GM19372 (cell line): ENCODE data around the gene CDV3.
A peak's percentile ranks its signal among the peaks of the same experiment; 100 is the strongest.

Experiments used
- ATAC-seq: cut with Tn5 transposase; IDR thresholded peaks from one replicate; pipeline ENCODE4 v1.9.1; 2021; ENCODE audit warnings: mild to moderate bottlenecking, low read depth, moderate library complexity; ENCODE audit not compliant: unreplicated experiment

Gene CDV3

DNA sequence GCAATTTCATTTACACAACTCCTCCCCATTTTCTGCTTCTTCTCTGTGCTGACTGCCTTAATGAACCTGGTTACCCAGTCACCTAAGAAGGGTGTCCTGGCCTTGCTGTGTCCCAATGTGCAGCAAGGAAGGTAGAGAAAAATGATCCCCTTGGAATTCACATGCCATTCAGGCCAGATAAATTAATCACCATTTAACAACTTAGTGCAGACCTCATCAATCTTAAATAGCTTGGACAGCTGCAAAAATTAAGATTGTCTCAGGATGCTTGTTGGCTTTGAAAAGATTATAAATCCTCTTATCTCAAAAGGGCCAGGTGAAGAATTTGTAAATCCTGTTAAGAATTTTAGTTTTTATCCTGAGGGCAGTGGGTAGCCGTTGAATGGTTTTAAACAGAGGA lies 9.7 kb upstream of the CDV3 start:
- ATAC-seq, result no peak

DNA sequence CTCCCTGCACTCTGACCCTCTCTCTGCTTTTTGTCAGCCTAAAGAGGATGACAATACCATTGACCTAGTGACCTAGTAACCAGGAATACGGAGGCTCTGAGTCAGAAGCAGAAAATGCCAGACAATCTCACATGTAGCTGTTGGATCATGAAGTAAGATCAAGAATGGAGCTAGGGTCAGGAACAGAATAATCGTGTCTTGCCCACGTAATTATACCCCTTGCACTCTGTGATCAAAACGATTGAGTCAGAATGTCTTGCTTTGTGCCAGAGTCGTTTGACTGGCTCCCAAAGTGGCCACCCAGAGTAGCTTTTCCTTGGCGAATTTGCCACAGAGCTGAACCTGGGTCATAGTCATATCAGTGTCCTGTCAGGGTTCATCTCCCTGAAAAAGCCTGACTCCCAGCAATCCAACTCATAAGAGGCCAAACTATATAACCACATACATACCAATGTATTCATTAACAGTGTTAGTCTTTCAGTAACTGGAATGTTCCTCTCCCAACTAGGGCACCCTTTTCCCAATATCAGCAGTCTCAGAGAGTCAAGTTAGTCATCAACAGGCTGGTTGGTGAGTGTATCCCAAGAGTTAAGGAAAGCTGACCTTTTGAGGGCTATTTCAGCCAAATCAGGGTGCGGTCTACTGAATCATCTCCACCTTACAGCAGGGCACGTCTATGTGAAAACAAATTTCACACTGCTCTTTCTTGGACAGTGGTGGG lies 5.0 kb upstream of the CDV3 start:
- ATAC-seq, result no peak

DNA sequence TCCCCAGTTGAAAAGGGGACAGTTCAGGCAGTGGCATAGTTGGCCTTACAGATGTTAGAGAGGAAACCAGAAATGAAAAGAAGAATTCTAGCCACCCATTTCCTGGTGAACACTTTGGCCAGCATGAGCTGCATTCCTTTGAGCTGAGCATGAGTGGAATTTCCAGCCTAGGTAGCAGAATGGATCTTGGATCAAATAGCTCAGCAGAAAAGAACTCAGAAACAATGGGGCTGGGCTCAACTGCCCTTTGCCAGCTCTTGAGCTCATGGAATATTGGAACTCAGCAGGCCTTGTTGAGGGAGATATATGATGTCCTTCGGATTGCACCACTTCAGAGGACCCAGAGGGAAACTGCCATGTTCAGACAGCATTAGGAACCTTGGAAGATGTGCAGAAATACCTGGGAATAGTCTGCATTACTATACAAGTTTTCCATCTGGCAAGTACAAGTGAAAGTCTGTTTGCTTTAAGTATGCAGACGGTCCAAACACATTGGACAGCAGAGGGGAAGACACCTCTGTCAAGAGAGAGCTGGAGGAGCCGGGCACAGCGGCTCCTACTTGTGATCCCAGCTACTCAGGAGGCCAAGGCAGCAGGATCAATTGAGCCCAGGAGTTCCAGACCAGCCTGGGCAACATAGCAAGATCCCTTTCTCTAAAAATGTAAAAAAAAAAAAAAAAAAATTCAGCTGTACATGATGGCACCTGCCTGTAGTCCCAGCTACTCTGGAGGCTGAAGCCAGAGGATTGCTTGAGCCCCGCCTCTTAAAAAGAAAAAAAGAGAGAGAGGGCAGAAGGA lies 3.1 kb upstream of the CDV3 start:
- no peak for ATAC-seq

DNA sequence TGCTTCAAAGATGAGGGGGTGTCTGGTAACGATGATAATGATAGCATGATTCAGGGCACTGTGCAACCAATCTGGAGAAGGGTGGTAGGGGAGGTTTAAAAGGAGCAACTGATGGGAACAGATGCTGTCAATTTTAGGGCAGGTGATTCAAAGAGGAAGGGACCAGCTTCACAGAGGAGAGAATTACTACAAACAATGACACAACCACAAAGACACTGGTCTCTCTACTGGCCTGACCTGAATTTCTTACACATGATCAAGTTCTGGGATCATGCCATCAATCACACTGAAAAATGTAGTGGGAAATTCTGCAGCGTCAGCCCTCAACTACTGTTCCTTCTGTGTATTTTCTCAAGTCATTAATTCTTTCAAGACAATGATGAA lies 2.6 kb upstream of the CDV3 start:
- ATAC-seq, result no peak

DNA sequence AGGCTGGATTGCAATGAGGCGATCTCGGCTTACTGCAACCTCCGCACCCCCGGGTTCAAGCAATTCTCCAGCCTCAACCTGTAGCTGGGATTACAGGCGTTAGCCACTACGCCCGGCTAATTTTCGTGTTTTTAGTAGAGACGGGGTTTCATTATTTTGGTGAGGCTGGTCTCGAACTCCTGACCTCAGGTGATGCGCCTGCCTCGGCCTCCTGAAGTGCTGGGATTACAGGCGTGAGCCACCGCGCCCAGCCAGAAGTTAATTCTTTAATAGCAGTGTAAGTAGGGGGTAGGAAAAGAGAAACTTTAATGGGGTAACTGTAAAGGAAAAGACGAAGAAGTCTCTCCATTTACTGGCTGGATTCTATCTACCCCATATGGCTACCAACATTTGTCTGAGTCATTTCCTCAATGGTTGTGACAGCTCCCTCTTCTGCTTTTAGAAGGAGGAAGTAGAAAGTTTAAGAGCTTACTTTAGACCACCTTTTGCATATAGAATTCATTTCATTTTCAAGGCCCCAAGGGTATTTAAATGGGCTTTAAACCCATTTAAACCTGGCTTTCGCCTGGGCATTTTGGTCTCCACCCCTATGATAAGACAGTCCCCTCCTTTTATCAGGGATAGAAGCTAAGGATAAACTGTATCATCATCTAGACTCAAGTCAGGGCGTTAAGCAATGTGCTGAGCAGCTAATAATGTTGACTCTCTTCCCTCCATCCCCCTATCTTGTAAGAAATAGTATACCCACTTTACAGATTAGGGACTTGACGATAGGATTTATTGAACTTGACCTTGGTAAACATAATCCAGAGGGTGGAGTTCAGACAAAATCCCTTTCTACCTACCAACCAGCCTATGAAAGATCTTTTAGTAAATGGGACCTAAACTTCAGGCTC lies 1.1 kb upstream of the CDV3 start:
- ATAC-seq, result no peak

DNA sequence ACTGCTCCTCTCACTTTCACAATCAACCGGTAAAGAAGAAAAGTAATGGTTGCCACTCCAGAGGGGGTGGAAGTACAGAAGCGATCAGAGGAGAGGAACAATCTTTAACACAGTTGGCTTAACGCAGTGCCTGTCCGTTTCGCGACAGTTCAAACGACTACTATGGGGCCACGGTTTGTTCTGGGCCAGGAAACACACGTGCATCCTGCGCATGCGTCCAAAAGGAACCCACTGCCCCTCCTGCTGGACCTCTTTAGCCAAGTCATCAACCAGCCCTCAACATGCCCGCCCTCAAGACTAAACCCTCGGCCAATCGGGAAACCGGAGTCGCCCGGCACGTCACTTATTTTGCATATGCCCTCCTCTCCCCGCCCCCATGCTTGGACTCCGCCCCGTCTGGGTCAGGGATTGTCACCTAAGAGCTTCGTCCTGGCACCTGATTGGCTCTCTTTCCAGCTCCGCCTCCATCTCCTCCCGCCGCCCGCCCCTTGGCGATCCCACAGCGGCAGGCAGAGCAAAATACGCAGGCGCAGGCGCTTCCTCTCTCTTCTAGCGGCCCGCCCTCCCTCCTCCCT lies 345 bp upstream of the CDV3 start:
- ATAC-seq, result peak; percentile 70

DNA sequence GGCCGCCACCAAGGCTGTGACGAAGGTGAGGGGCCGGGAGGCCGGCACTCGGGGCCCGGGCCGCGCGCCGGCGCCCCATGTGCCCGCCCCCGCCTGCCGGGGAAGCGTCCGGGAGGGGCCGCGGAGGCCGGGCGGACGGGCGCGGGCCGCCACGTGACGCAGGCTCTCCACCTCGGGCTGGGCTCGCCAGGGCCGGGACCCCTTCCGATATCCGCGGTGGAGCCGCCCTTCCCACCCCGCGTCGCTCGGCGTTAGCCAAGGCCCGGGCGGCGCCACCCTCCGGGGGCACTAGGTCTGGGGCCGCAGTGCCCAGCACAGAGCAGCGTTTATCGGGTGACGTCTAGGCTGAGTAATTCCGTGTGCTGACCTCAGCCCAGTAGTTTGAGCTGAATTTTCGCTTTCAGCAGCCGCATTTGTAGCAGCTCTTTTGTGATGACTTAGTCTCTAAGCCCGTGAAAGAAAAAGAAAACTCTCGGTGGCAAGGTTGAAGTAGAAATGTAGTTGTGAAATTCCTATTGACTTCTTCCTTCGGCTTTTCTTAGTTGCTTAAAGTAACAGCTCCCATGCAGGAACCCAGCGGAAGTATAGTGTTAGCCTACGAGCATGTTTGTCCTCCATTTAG lies 885 bp downstream of the CDV3 start:
- ATAC-seq, result peak; percentile 31

DNA sequence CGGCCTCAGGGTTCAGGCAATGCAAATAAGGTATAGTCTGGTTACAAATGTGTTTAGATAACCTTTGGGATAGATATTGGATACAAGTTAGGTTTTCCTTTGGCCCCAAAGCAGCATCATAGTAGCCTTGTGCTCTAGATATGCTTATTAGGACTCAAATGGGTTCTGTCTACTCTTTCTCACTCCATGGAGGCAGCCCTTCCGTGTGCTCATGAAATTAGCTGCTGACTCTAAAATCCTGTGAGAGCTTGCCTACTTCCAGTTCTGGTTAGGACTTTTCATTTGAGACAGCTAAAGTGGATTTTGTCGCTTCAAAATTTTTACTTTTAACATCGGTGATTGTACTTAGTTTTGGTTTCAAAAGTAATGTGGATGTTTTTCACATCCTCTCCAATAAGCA lies 1.6 kb downstream of the CDV3 start:
- no peak for ATAC-seq

DNA sequence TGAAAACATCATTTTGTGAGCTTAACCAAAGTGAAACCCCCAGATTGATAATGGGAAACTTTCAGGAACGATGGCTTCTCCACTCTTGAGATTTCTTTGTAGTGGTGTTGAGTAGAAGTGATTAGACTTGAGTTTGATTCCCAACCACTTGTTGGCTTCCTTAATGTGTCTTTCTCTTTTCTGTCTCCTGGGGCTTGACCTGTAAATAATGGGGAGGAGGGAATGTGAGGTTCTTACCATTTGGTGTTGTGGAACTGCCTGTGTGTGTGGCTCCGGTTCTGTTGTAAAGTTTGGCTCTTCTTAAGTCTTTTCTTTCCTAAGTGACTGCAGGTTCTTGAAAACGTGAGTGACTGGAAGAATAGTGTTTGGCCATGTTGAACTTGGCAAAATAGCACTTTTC lies 2.7 kb downstream of the CDV3 start:
- no peak for ATAC-seq

DNA sequence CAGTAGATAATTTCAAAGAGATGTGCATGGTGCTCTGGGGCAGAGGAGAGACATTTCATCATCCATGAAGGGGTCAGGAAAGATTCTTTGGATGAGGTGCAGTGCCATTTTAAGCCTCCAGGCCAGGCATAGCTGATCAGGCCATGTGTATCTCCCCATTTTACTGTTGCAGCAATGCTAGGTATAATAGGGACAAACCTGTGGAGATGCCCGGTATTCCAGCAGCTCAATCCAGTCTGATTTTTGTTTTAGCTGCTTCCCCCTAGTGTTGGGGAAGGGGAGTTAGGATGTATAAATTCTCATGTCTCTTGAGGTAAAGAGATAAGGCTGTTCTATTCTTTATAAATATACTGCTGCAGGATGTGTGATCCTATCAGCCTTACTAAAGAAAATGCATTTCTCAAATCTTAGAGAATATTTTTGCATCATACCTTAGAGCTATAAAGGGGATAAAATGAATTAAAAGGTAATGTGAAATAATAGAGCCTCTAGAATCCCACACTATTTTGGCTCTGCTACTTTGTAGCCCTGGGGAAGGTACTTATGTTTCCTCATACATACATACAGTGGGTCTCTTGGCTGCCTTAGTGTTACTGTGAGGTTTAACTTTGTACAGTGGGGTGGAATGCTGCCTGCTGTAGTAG lies 5.2 kb downstream of the CDV3 start:
- ATAC-seq, result no peak

DNA sequence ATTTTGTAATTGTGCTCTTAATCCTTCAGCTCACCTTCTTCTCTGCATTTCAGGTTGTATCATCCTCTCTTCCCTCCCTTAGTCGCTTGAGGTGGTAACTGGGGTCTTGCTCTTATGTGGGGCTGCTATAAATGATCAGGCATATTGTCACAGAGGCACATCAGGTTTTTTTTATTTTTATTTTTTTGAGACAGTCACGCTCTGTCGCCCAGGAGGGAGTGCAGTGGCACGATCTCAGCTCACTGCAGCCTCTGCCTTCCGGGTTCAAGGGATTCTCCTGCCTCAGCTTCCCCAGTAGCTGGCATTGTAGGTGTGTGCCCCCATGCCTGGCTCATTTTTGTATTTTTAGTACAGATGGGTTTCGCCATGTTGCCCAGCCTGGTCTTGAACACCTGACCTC lies 9.9 kb downstream of the CDV3 start:
- no peak for ATAC-seq

DNA sequence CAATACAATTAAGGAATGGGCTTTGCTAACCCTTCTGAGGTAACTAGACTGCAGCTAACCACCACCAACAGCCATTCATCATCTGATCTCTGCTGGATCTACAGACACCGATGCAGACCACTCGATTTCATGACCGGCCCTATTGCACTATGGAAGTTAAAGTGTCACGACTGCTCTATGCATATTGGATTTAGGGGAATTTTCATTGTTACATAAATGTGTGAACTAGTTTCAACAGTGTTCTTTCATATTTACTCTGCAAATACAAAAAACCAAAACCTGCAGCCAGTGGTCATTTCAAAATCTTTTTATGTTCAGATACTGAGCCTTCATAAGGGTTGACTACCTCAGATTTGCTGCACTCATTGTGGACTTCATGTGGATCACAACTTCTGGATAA lies 14.5 kb downstream of the CDV3 start:
- ATAC-seq, result no peak

DNA sequence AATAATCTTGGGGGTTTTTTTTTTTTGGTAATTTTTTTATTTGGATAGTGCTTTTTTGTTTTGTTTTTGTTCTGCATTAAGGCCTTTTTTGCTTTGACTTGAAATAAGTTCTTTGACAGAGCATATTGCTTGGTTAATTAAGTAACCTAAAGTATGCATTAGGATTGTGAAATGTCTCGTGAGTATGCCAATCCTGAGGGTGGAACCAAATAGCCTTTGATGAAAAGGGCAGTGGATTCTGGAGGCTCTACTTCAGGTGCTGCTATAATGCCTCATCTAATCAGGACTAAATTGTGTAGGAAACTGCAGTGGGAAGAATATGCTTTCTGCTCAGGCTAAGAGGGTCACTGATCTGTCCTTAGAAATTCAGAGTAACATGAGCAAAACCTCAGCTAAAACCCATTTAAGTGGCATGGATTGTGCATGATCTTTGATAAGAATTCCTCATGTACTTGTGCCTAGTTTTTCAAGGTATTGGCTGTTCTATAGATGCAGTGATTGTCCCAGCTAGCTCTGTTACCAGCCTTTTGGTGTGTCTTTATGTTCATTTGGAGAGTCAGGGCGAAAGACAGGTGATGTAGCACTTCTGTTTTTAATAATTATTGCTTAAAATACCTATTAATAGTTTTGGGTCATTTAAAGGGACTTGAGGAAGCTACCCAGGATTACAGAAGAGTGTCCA lies 15.4 kb downstream of the CDV3 start:
- no peak for ATAC-seq

DNA sequence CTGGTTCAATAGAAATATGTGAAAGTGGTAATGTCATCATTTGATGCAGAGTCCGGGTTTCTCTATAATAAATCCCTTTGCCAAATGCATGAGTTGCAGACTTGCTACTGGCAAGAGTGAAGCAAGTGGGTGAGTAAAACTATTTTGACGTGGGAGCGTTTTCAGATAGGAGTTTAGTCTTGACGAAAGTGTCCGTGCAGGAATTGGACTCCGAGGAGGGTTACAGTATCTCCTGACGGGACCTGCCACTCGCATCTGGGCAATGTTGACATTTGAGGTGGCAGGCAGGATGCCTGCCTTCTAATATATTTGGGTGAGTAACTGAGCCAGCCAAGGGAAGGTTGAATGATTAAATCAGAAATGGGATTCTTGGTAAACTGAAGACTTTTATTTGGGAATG lies 16.0 kb downstream of the CDV3 start:
- ATAC-seq, result no peak

DNA sequence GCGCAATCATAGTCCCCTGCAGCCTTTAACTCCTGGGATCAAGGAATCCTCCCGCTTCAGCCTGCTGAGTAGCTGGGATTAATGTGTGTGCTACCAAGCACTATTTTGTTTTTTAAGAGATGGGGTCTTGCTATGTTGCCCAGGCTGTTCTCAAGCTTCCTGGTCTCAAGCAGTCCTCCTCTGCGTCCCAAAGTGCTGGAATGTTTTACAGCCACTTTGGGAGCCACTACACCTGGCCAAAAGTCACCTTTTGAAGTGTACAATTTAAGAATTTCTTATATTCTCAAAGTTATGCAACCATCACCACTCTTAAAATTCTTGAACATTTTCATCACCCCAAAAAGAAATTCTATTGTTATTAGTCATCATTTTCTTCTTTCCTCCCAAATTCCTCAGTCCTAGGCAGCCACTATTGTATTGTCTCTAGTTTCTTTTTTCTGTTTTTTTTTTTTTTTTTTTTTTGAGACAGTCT lies 17.8 kb downstream of the CDV3 start:
- ATAC-seq, result no peak

DNA sequence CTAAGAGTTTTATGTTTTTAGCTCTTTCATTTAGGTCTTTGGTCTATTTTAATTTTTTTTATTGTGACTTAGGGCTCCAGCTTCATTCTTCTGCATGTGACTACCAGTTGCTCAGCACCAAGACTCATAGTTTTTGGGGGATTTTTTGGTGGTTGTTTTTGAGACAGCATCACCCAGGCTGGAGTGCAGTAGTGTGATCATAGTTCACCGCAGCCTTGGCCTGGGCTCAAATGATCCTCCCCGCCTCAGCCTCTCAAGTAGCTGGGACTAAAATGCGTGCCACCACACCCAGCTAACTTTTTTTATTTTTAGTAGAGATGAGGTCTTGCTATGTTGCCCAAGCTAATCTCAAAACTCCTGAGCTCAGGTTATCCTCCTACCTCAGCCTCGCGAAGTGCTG lies 19.4 kb downstream of the CDV3 start:
- ATAC-seq, result no peak

DNA sequence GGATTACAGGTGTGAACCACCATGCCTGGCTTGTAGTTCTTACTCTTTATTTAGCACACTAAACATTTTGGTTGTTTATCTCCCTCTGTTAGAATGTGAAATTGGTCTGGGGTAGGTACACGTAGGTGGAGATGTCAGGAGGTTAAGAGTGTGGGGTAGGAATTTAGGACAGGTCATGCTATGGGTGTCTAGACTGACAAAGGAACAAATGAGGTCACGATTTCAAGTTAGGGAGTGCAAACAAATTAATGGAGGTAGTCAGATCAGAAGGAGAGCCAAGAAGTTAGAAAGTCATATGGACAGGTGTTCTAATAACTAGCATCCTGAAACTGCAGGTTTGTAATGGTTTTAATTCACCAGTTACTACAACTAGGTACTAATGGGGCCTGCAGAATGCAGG lies 19.8 kb downstream of the CDV3 start:
- ATAC-seq, result no peak

DNA sequence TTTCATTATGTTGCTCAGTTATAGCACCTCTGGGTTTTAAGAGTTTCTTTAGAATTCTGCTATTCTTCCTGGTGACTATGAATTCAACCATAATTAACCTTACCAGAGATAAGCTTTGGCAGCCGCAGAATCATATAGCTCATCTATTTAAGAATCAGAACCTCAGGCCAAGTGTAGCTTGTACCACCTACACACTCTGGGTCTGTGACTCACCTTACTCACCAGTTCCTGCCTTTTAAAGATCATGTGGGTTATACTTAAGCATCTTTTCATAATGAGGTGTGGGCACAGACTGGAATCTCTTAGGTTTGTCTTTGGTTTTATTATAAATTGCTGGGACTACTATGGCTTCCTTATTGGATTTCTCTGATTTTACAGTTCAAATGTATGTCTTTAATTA lies 21.9 kb downstream of the CDV3 start:
- no peak for ATAC-seq

DNA sequence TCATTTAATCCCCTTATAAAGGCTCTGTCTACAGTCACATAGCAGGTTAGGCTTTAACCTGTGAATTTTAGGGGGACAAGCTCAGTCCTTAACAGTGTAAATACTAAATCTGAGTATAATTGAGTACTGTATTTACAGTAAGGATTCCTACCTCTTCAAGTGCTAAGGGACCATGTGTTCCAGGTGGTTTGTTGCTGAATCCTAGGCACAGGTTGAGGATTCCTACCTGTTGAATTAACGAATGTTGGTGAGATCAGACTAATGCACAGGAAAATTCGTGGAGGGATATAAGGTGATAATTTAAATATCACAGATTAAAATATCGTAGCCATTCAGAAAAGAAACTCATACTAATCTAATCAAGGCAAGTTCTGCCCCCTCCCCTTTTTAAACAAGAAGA lies 24.9 kb downstream of the CDV3 start:
- no peak for ATAC-seq
